HepG2 (cell line): ENCODE results near the gene SMAD3. TPM values are rescaled to one million over a fixed set of nuclear protein-coding genes. Genes with fewer than 3 reads are reported as not detected.
"Not testable (repeated sequence)": the region's sequence is repeated elsewhere in the genome, so short reads cannot be mapped to it uniquely, and the experiment has no call there.

Experiments
- ATAC-seq: fragments of 200-7000 bp; cut with Tn5 transposase; 3 replicates; pipeline ENCODE4 v1.9.1; 2020; ENCODE audit warnings: mild to moderate bottlenecking, moderate library complexity
- BruUV-seq: library from RNA; stranded (reverse); fragments of 400-500 nt; replicated peaks from 2 replicates; lab custom pipeline; 2021; lab: Mats Ljungman, UMichigan
- CTCF ChIA-PET: fragments of 300-600 bp; formaldehyde crosslinking; extraction: SDS; loops from one replicate; lab custom pipeline; 2021; ENCODE audit warnings: low total read pairs, inconsistent platforms, low intra/inter-chr PET ratio; lab: Yijun Ruan, JAX
- POLR2A ChIA-PET: fragments of 350-600 bp; sonication (Branson Sonifier 250); formaldehyde crosslinking; loops from one replicate; lab custom pipeline; 2020; ENCODE audit warnings: antibody characterized with exemption, inconsistent platforms; lab: Yijun Ruan, JAX
- DNase-seq: peaks from one replicate; pipeline ENCODE4 v3.0.0-alpha.2; 2015; ENCODE audit warnings: low spot score
- FAIRE-seq: peaks from 3 replicates; lab custom pipeline; 2011; peaks lifted over from hg19 to GRCh38; lab: Jason Lieb, UNC
- H2AFZ ChIP-seq: one replicate; pipeline ENCODE4 v1.6.1; 2011; ENCODE audit warnings: low read length, inconsistent platforms
- H3K27ac ChIP-seq: fragments of 300-600 bp; 3 replicates; pipeline ENCODE4 v1.8.0; 2011; ENCODE audit warnings: mixed run types, mild to moderate bottlenecking, mixed read lengths, low read length, inconsistent platforms; ENCODE audit not compliant: insufficient read depth; ENCODE audit errors: extremely low read length
- H3K27me3 ChIP-seq, 2 experiments: fragments of 200-600 bp in 1 of 2; 2 replicates in 1 of 2; 3 replicates in 1 of 2; pipeline versions ENCODE4 v1.6.0 to v1.8.0; 2011; ENCODE audit warnings: low read length in 2 of 2, mild to moderate bottlenecking in 2 of 2, moderate library complexity in 2 of 2, inconsistent platforms in 1 of 2; ENCODE audit not compliant: insufficient read depth in 2 of 2, control insufficient read depth in 1 of 2
- H3K36me3 ChIP-seq, 2 experiments: fragments of 200-600 bp in 1 of 2; replicated peaks in 1 of 2; 2 replicates in 1 of 2; 3 replicates in 1 of 2; pipeline versions ENCODE4 v1.5.1 to v1.8.0; 2011; ENCODE audit warnings: low read length in 2 of 2, inconsistent platforms in 1 of 2; ENCODE audit not compliant: insufficient read depth in 2 of 2, control insufficient read depth in 1 of 2
- H3K4me1 ChIP-seq: 2 replicates; pipeline ENCODE4 v1.5.1; 2012; ENCODE audit warnings: low read length, inconsistent platforms; ENCODE audit not compliant: insufficient read depth
- H3K4me2 ChIP-seq: 2 replicates; pipeline ENCODE4 v1.6.0; 2011; ENCODE audit warnings: low read depth, low read length, inconsistent platforms
- H3K4me3 ChIP-seq, 3 experiments: fragments of 200-600 bp in 1 of 3; sonication (generic), shearing (Covaris generic) in 1 of 3; replicated peaks in 1 of 3; 2 replicates each; pipeline ENCODE4 v1.5.1; 2011 to 2016; ENCODE audit warnings: low read length in 3 of 3, inconsistent platforms in 2 of 3, low read depth in 2 of 3, mild to moderate bottlenecking in 2 of 3, control low read depth in 1 of 3, mixed read lengths in 1 of 3; ENCODE audit not compliant: insufficient read depth in 1 of 3
- H3K79me2 ChIP-seq: one replicate; pipeline ENCODE4 v1.6.1; 2011; ENCODE audit warnings: low read length, inconsistent platforms; ENCODE audit not compliant: insufficient read depth
- H3K9ac ChIP-seq: 2 replicates; pipeline ENCODE4 v1.6.0; 2011; ENCODE audit warnings: mild to moderate bottlenecking, low read depth, low read length, inconsistent platforms; ENCODE audit not compliant: insufficient read depth
- H3K9me3 ChIP-seq: 2 replicates; pipeline ENCODE4 v1.5.1; 2012; ENCODE audit warnings: mild to moderate bottlenecking, low read length
- H4K20me1 ChIP-seq: 2 replicates; pipeline ENCODE4 v1.6.0; 2011; ENCODE audit warnings: inconsistent platforms, mild to moderate bottlenecking, low read length, moderate library complexity; ENCODE audit not compliant: insufficient read depth
- DNMT1 ChIP-seq: sonication (generic); formaldehyde crosslinking; IDR thresholded peaks from 2 replicates; pipeline ENCODE4 v1.5.1; 2020; ENCODE audit warnings: mild to moderate bottlenecking, missing genetic modification reagents
- ZKSCAN8 ChIP-seq: IDR thresholded peaks from 2 replicates; pipeline ENCODE4 v1.6.1; 2016; ENCODE audit warnings: borderline replicate concordance, missing genetic modification reagents, missing compliant biosample characterization
- ZNF121 ChIP-seq: sonication (generic); formaldehyde crosslinking; IDR thresholded peaks from 2 replicates; pipeline ENCODE4 v1.5.0; 2020; ENCODE audit warnings: mild to moderate bottlenecking, missing genetic modification reagents
- ZNF382 ChIP-seq: sonication (generic); formaldehyde crosslinking; IDR thresholded peaks from 2 replicates; pipeline ENCODE4 v1.5.0; 2020; ENCODE audit warnings: missing genetic modification reagents, mild to moderate bottlenecking, borderline replicate concordance
- ZNF501 ChIP-seq: sonication (generic); formaldehyde crosslinking; IDR thresholded peaks from 2 replicates; pipeline ENCODE4 v1.5.1; 2020; ENCODE audit warnings: mild to moderate bottlenecking, moderate library complexity, missing genetic modification reagents
- ZNF674 ChIP-seq: sonication (generic); formaldehyde crosslinking; IDR thresholded peaks from 2 replicates; pipeline ENCODE4 v1.5.0; 2020; ENCODE audit warnings: low read depth, mild to moderate bottlenecking, missing genetic modification reagents
- WGBS: methylation state at CpG from one replicate; pipeline ENCODE4 v1.1.6; 2017; ENCODE audit warnings: low lambda C conversion rate; 5-methylcytosine and 5-hydroxymethylcytosine counted together
- in situ Hi-C: cut with HindIII; loops from 2 replicates; pipeline ENCODE4 v1.10.0; 2017; ENCODE audit warnings: low pct_unique_long_range_greater_than_20kb; ENCODE audit not compliant: extremely low pct_ligation_motif_present
- intact Hi-C: fragments of 100-400 bp; cut with micrococcal nuclease; formaldehyde crosslinking; loops from one replicate; pipeline ENCODE4 v1.10.0; 2022; ENCODE audit not compliant: unreplicated experiment
- polyA plus RNA-seq, 8 experiments: library from polyadenylated mRNA; depleted of rRNA in 3 of 8; stranded (reverse) in 7 of 8; unstranded in 1 of 8; fragments of >200 nt; fragmentation: Illumina TruSeq in 4 of 8; extraction: Trizol in 4 of 8; gene quantifications; 2 replicates each; pipeline versions ENCODE4 v1.2.1 to v1.2.3, GENCODE V29; 2011 to 2016; ENCODE audit warnings: low read depth in 4 of 8, missing spikeins in 1 of 8, mixed read lengths in 1 of 8; ENCODE audit not compliant: insufficient read depth in 1 of 8
- total RNA-seq, 5 experiments: library from RNA; depleted of rRNA; stranded (reverse); fragments of >200 nt; fragmentation: Illumina TruSeq; extraction: Trizol; gene quantifications; 2 replicates each; pipeline ENCODE4 v1.2.3, GENCODE V29; 2016; ENCODE audit warnings: low read depth in 1 of 5

Gene SMAD3
- total and polyA plus RNA-seq, 2 of the 13 experiments (the other 11 are each of a cell fraction or from before 2014, with no cell fraction given) = 8.6 to 56.3 TPM

GRCh38 chr15:67025719-67026609 lies 39.4 kb upstream of the SMAD3 start:
- ChIA-PET CTCF (no interaction called here), POLR2A (interaction anchor here (4.2 kb wide), 1 partner anchor 38 kb away, joined by 17 read pairs; no protein-coding TSS in a partner anchor)
- H3K9me3 ChIP-seq = no peaks in the 10 kb centered on the region
- H2AFZ ChIP-seq = no peak overlapping the region
- H3K9ac ChIP-seq = no peak overlapping the region
- intact Hi-C loops (no loop called here), in situ Hi-C loops (no loop called here)
- H3K4me3 ChIP-seq = no peak overlapping the region
- TF ChIP-seq ZKSCAN8 (CRISPR knock-in tag) (no peak), ZNF121 (CRISPR knock-in tag) (peak; percentile 40; the same call in 1 of the 2 replicates)
- H3K4me1 ChIP-seq = peaks cover 52% of the 10 kb centered on the region
- no peak for FAIRE-seq
- no TSS peak for BruUV-seq
- no peaks in the 10 kb centered on the region for H3K79me2 ChIP-seq
- H3K4me2 ChIP-seq = no peak overlapping the region
- WGBS = 84% methylated on average over 9 of the region's 9 CpGs
- no peak for DNase-seq
- H3K36me3 ChIP-seq = peaks cover 6 to 16% of the 10 kb centered on the region in 2 experiments; a peak in 4 of 5 replicates
- H3K27ac ChIP-seq = no peak overlapping the region
- H3K27me3 ChIP-seq = no peaks in the 10 kb centered on the region
- H4K20me1 ChIP-seq = peaks cover 33% of the 10 kb centered on the region
- ATAC-seq = no peak

GRCh38 chr15:67026610-67026967 lies 38.8 kb upstream of the SMAD3 start:
- no TSS peak for BruUV-seq
- FAIRE-seq = no peak
- no peak for ATAC-seq
- Histone ChIP-seq H3K79me2 (no peaks in the 10 kb centered on the region), H3K4me3 (no peak overlapping the region), H3K27me3 (no peaks in the 10 kb centered on the region), H3K9me3 (no peaks in the 10 kb centered on the region), H3K36me3 (peaks cover 7 to 16% of the 10 kb centered on the region in 2 experiments; a peak in 4 of 5 replicates), H3K4me2 (no peak overlapping the region), H3K9ac (no peak overlapping the region), H2AFZ (no peak overlapping the region), H3K27ac (no peak overlapping the region), H4K20me1 (peaks cover 34% of the 10 kb centered on the region), H3K4me1 (peaks cover 58% of the 10 kb centered on the region)
- ChIA-PET CTCF (no interaction called here), POLR2A (interaction anchor here (4.2 kb wide), 1 partner anchor 37 kb away, joined by 17 read pairs; no protein-coding TSS in a partner anchor)
- no peak for DNase-seq
- intact Hi-C loops = no loop called here
- TF ChIP-seq DNMT1 (CRISPR knock-in tag) (no peak), ZNF501 (CRISPR knock-in tag) (no peak), ZNF674 (CRISPR knock-in tag) (no peak), ZNF382 (CRISPR knock-in tag) (no peak)
- 88% methylated on average over 4 of the region's 4 CpGs for WGBS
- in situ Hi-C loops = no loop called here

- Histone ChIP-seq H3K4me1 (peaks cover 65% of the 10 kb centered on the region), H4K20me1 (peaks cover 38% of the 10 kb centered on the region)
- H3K4me2 ChIP-seq, H3K79me2 ChIP-seq, DNase-seq, H2AFZ ChIP-seq, BruUV-seq, POLR2A ChIA-PET, FAIRE-seq, H3K27me3 ChIP-seq, ATAC-seq, CTCF ChIA-PET, intact Hi-C loops, H3K4me3 ChIP-seq, H3K9me3 ChIP-seq, H3K36me3 ChIP-seq, in situ Hi-C loops, H3K27ac ChIP-seq, H3K9ac ChIP-seq: not testable (repeated sequence)
- WGBS = 91% methylated on average over 3 of the region's 3 CpGs
These were observed 37.0 kb upstream of the SMAD3 start for GRCh38 chr15:67028440-67028839.
